Measurements from ENCODE around the gene KCNK5.

The KCNK5 gene

DNA sequence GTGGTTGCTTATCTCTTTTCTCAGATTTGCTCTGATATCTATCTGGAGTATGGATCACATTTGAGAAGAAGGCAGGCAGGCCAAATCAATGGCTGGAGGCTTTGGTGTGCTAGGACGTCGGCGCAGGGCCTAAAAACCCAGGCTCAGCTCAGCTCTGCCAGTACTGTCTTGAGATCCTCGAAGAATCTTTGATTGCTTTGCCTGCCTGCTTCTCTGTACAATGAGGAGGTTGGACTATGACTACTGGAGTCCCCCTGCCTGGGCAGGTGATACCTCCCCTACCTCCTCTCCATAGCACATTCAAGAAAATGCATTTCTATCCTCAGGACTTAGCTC lies 25.1 kb downstream of the KCNK5 start:
- H3K36me3 ChIP-seq (ENCODE audit: insufficient read depth, low read length), result no peaks in the 10 kb centered on the region
- H3K4me1 ChIP-seq (ENCODE audit: insufficient read depth, low read length), result peaks cover 43% of the 10 kb centered on the region
- no peaks in the 10 kb centered on the region for H3K9me3 ChIP-seq (ENCODE audit: control insufficient read depth, insufficient read depth, low read length)
- no peak overlapping the region for H3K9ac ChIP-seq (ENCODE audit: low read depth, low read length)

- H3K9me3 ChIP-seq (ENCODE audit: control insufficient read depth, insufficient read depth, low read length), result no peaks in the 10 kb centered on the region
- no peak overlapping the region for H3K9ac ChIP-seq (ENCODE audit: low read depth, low read length)
- H3K36me3 ChIP-seq (ENCODE audit: insufficient read depth, low read length), result no peaks in the 10 kb centered on the region
- H3K4me1 ChIP-seq (ENCODE audit: insufficient read depth, low read length), result peaks cover 41% of the 10 kb centered on the region
Measured at GRCh38 chr6:39203436-39204159, 25.7 kb downstream of the KCNK5 start.

GRCh38 chr6:39202166-39202565 lies 27.1 kb downstream of the KCNK5 start:
- H3K9ac ChIP-seq (ENCODE audit: low read depth, low read length), result no peak overlapping the region
- H3K4me1 ChIP-seq (ENCODE audit: insufficient read depth, low read length), result peaks cover 40% of the 10 kb centered on the region
- H3K36me3 ChIP-seq (ENCODE audit: insufficient read depth, low read length), result no peaks in the 10 kb centered on the region
- no peaks in the 10 kb centered on the region for H3K9me3 ChIP-seq (ENCODE audit: control insufficient read depth, insufficient read depth, low read length)

GRCh38 chr6:39200498-39201020 lies 28.7 kb downstream of the KCNK5 start:
- no peaks in the 10 kb centered on the region for H3K9me3 ChIP-seq (ENCODE audit: control insufficient read depth, insufficient read depth, low read length)
- peaks cover under 1% of the 10 kb centered on the region; the same call in 1 of the 2 replicates for H3K36me3 ChIP-seq (ENCODE audit: insufficient read depth, low read length)
- H3K4me1 ChIP-seq (ENCODE audit: insufficient read depth, low read length), result peaks cover 24% of the 10 kb centered on the region
- no peak overlapping the region for H3K9ac ChIP-seq (ENCODE audit: low read depth, low read length)

GRCh38 chr6:39199976-39200375 lies 29.3 kb downstream of the KCNK5 start:
- no peak overlapping the region for H3K9ac ChIP-seq (ENCODE audit: low read depth, low read length)
- no peaks in the 10 kb centered on the region for H3K9me3 ChIP-seq (ENCODE audit: control insufficient read depth, insufficient read depth, low read length)
- peaks cover 18% of the 10 kb centered on the region for H3K4me1 ChIP-seq (ENCODE audit: insufficient read depth, low read length)
- H3K36me3 ChIP-seq (ENCODE audit: insufficient read depth, low read length), result peaks cover 4% of the 10 kb centered on the region

- no peaks in the 10 kb centered on the region for H3K9me3 ChIP-seq (ENCODE audit: control insufficient read depth, insufficient read depth, low read length)
- H3K4me1 ChIP-seq (ENCODE audit: insufficient read depth, low read length), result peaks cover 13% of the 10 kb centered on the region
- no peak overlapping the region for H3K9ac ChIP-seq (ENCODE audit: low read depth, low read length)
- peaks cover 5% of the 10 kb centered on the region for H3K36me3 ChIP-seq (ENCODE audit: insufficient read depth, low read length)
Measured at GRCh38 chr6:39199231-39199940, 29.9 kb downstream of the KCNK5 start.

DNA sequence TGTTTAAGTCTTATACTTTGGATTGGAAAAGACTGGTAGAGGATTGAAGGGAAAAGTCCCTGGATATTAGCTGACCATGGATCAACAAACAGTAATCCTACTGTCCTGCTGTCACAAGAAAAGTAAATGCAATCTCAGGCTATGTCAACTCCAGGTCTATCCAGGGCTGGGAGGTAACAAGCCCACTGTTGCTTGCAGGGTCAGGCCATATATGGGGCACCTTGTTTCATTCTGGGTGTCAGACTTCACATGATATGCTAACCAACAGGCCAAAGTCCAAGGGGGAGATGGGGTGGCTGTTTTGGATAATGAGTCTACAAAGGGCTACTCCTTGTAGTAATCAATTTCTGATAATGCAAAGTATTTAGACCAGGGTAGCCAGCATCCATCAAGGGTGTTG lies 30.7 kb downstream of the KCNK5 start:
- H3K4me1 ChIP-seq (ENCODE audit: insufficient read depth, low read length), result peaks cover 4% of the 10 kb centered on the region; the same call in 1 of the 2 replicates
- H3K9me3 ChIP-seq (ENCODE audit: control insufficient read depth, insufficient read depth, low read length), result no peaks in the 10 kb centered on the region
- H3K36me3 ChIP-seq (ENCODE audit: insufficient read depth, low read length), result peaks cover 7% of the 10 kb centered on the region
- no peak overlapping the region for H3K9ac ChIP-seq (ENCODE audit: low read depth, low read length)

- H3K36me3 ChIP-seq (ENCODE audit: insufficient read depth, low read length), result peaks cover 7% of the 10 kb centered on the region
- H3K9ac ChIP-seq (ENCODE audit: low read depth, low read length), result no peak overlapping the region
- H3K9me3 ChIP-seq (ENCODE audit: control insufficient read depth, insufficient read depth, low read length), result no peaks in the 10 kb centered on the region
- H3K4me1 ChIP-seq (ENCODE audit: insufficient read depth, low read length), result no peaks in the 10 kb centered on the region
Measured at GRCh38 chr6:39197922-39198500, 31.3 kb downstream of the KCNK5 start.

DNA sequence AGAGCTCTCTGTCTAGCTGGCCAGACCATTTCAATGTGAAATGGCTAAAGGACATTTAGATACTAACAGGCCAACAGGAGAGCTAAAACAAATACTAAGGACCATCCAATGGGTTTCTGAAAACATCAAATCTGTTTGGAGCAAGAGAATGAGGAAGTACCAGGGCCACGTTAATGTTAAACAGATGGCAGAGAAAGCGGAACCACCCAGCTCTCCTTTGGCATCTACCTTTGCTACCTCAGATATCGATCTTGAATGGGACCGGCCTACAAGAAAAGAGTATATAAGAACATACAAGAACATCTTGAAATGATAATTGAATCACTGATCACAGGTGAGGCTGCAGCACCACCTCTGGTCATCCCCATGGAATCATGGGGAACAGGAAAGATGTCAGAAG lies 31.8 kb downstream of the KCNK5 start:
- Histone ChIP-seq H3K9me3 (ENCODE audit: control insufficient read depth, insufficient read depth, low read length) (no peaks in the 10 kb centered on the region), H3K4me1 (ENCODE audit: insufficient read depth, low read length) (no peaks in the 10 kb centered on the region), H3K9ac (ENCODE audit: low read depth, low read length) (no peak overlapping the region), H3K36me3 (ENCODE audit: insufficient read depth, low read length) (peaks cover 7% of the 10 kb centered on the region)

- no peaks in the 10 kb centered on the region for H3K9me3 ChIP-seq (ENCODE audit: control insufficient read depth, insufficient read depth, low read length)
- no peak overlapping the region for H3K9ac ChIP-seq (ENCODE audit: low read depth, low read length)
- H3K36me3 ChIP-seq (ENCODE audit: insufficient read depth, low read length), result peaks cover 7% of the 10 kb centered on the region
- no peaks in the 10 kb centered on the region for H3K4me1 ChIP-seq (ENCODE audit: insufficient read depth, low read length)
Measured at GRCh38 chr6:39196673-39197091, 32.6 kb downstream of the KCNK5 start.

- no peak overlapping the region for H3K9ac ChIP-seq (ENCODE audit: low read depth, low read length)
- no peaks in the 10 kb centered on the region for H3K4me1 ChIP-seq (ENCODE audit: insufficient read depth, low read length)
- no peaks in the 10 kb centered on the region for H3K9me3 ChIP-seq (ENCODE audit: control insufficient read depth, insufficient read depth, low read length)
- H3K36me3 ChIP-seq (ENCODE audit: insufficient read depth, low read length), result peaks cover 10% of the 10 kb centered on the region
Measured at GRCh38 chr6:39195792-39196385, 33.4 kb downstream of the KCNK5 start.

DNA sequence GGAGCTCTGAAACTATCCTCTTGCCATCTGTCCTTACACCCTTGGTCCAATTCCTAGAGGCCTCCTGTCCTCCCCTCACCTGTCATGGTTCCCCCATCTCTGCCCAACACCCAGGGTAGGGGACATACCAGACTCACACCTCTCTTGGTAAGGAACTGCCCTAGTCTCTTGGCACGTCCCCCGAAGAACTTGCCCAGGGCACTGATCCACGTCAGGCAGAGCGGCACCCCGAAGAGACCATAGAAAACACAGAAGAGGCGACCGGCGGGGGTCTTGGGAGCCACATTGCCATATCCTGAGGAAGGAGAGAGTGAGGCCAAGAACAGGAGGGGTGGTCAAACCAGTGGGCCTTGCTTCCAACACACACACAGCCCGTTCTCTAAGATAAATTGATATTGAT lies 34.8 kb downstream of the KCNK5 start:
- H3K36me3 ChIP-seq (ENCODE audit: insufficient read depth, low read length), result peaks cover 14% of the 10 kb centered on the region
- H3K9me3 ChIP-seq (ENCODE audit: control insufficient read depth, insufficient read depth, low read length), result no peaks in the 10 kb centered on the region
- H3K9ac ChIP-seq (ENCODE audit: low read depth, low read length), result no peak overlapping the region
- H3K4me1 ChIP-seq (ENCODE audit: insufficient read depth, low read length), result no peaks in the 10 kb centered on the region; the same call in 1 of the 2 replicates

GRCh38 chr6:39193201-39193791 lies 36.0 kb downstream of the KCNK5 start:
- Histone ChIP-seq H3K9me3 (ENCODE audit: control insufficient read depth, insufficient read depth, low read length) (no peaks in the 10 kb centered on the region), H3K4me1 (ENCODE audit: insufficient read depth, low read length) (no peaks in the 10 kb centered on the region; the same call in 1 of the 2 replicates), H3K9ac (ENCODE audit: low read depth, low read length) (no peak overlapping the region), H3K36me3 (ENCODE audit: insufficient read depth, low read length) (peaks cover 20% of the 10 kb centered on the region)

DNA sequence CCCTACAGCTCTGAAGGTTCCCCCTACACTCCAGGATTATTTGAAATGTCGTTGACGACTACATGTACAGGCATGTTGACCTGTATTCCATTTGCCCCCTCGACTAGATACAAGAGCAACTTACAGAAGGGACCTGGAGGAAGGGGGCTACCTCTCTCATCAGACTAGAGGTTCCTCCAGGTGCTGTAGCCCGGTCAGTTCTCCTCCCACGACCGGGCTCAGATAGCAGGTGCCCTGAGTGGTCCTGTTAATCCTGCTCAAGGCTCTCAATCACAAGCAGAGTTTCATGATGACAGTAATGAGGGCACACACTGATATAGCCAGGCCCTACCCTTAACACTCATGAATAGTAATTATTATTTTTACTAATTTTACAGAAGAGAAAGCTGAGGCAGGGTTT lies 36.5 kb downstream of the KCNK5 start:
- H3K4me1 ChIP-seq (ENCODE audit: insufficient read depth, low read length), result no peaks in the 10 kb centered on the region; the same call in 1 of the 2 replicates
- H3K9me3 ChIP-seq (ENCODE audit: control insufficient read depth, insufficient read depth, low read length), result no peaks in the 10 kb centered on the region
- no peak overlapping the region for H3K9ac ChIP-seq (ENCODE audit: low read depth, low read length)
- H3K36me3 ChIP-seq (ENCODE audit: insufficient read depth, low read length), result peaks cover 20% of the 10 kb centered on the region
